Stimulated activated CD4-positive, alpha-beta T cell treated with anti-CD3 and anti-CD28 coated beads, Interleukin-1b, Interleukin-23, amount 100 ng/mL, for 4 hours (primary cell): ENCODE results near the gene EXOSC5.
"Not testable (repeated sequence)": the region's sequence is repeated elsewhere in the genome, so short reads cannot be mapped to it uniquely, and the experiment has no call there.

Experiments used
- DNase-seq, 2 donors: peaks; one replicate each; pipeline ENCODE4 v3.0.0-alpha.2; 2020; ENCODE audit warnings: low read depth in 2 of 2

The EXOSC5 gene

GRCh38 chr19:41397086-41398049 lies at the start of gene EXOSC5, which contains the start of gene BCKDHA:
Gene EXOSC5, minus strand, starts transcription at chr19:41397359. Its CDS starts 31 bp downstream, at chr19:41397328.
Gene BCKDHA, plus strand, starts transcription at chr19:41397818. Its CDS starts 10 bp downstream, at chr19:41397828.
- DNase-seq = peak; percentile 97 to 98

- DNase-seq = no peak
These were observed 48.4 kb upstream of the EXOSC5 start for GRCh38 chr19:41445575-41445974.

- DNase-seq = no peak
These were observed 46.8 kb upstream of the EXOSC5 start for GRCh38 chr19:41443813-41444455.

- no peak for DNase-seq
These were observed 45.6 kb upstream of the EXOSC5 start, which contains the start of gene ERICH4 for GRCh38 chr19:41442473-41443355. Gene ERICH4, plus strand, starts transcription at chr19:41443156. Its CDS starts 14 bp downstream, at chr19:41443170.

- DNase-seq = no peak
These were observed 44.3 kb upstream of the EXOSC5 start for GRCh38 chr19:41441321-41441945.

- DNase-seq = peak; percentile 89 to 92
These were observed 42.5 kb upstream of the EXOSC5 start, which contains the start of gene DMAC2 for GRCh38 chr19:41439441-41440222. Gene DMAC2, minus strand, starts transcription at chr19:41439912. Its CDS starts 13 bp downstream, at chr19:41439899.

- DNase-seq = no peak
These were observed 40.9 kb upstream of the EXOSC5 start for GRCh38 chr19:41437944-41438574.

- DNase-seq = no peak
These were observed 39.5 kb upstream of the EXOSC5 start for GRCh38 chr19:41436674-41436951.

- DNase-seq = no peak
These were observed 38.9 kb upstream of the EXOSC5 start for GRCh38 chr19:41435936-41436673.

- not testable (repeated sequence) for DNase-seq
These were observed 38.2 kb upstream of the EXOSC5 start for GRCh38 chr19:41435376-41435775.

- no peak for DNase-seq
These were observed 37.3 kb upstream of the EXOSC5 start for GRCh38 chr19:41434450-41434849.

- DNase-seq = no peak
These were observed 36.0 kb upstream of the EXOSC5 start for GRCh38 chr19:41433171-41433570.

- no peak for DNase-seq
These were observed 34.5 kb upstream of the EXOSC5 start for GRCh38 chr19:41431426-41432386.

GRCh38 chr19:41430922-41431321 lies 33.8 kb upstream of the EXOSC5 start:
- no peak for DNase-seq

- DNase-seq = no peak
These were observed 31.3 kb upstream of the EXOSC5 start for GRCh38 chr19:41428481-41428859.

- peak in 1 of 2 donors; percentile 4 for DNase-seq
These were observed 30.7 kb upstream of the EXOSC5 start for GRCh38 chr19:41427647-41428480.
